Activated naive CD8-positive, alpha-beta T cell treated with anti-CD3 and anti-CD28 coated beads, Interleukin-2, amount 50 U/mL, for 24 hours (primary cell): ENCODE results near the gene ITGAX.
"Not testable (repeated sequence)": the region's sequence is repeated elsewhere in the genome, so short reads cannot be mapped to it uniquely, and the experiment has no call there.

Experiments used
- ATAC-seq: fragments of 150-1000 bp; cut with Tn5 transposase; one replicate; pipeline ENCODE4 v1.10.0; 2021
- DNase-seq: peaks from one replicate; pipeline ENCODE4 v3.0.0; 2021
- H3K27ac Mint-ChIP-seq: one replicate; pipeline ENCODE4 v1.8.0; 2021; ENCODE audit warnings: mild to moderate bottlenecking, mixed read lengths
- H3K27me3 Mint-ChIP-seq: one replicate; pipeline ENCODE4 v1.8.0; 2021; ENCODE audit warnings: mixed read lengths
- H3K36me3 Mint-ChIP-seq: one replicate; pipeline ENCODE4 v1.8.0; 2021; ENCODE audit warnings: low read depth, mixed read lengths
- H3K4me1 Mint-ChIP-seq: one replicate; pipeline ENCODE4 v1.8.0; 2021; ENCODE audit warnings: mixed read lengths
- H3K4me3 Mint-ChIP-seq: one replicate; pipeline ENCODE4 v1.8.0; 2021; ENCODE audit warnings: mild to moderate bottlenecking, moderate library complexity, mixed read lengths
- H3K9me3 Mint-ChIP-seq: one replicate; pipeline ENCODE4 v1.8.0; 2021; ENCODE audit warnings: mixed read lengths

ITGAX gene

DNA sequence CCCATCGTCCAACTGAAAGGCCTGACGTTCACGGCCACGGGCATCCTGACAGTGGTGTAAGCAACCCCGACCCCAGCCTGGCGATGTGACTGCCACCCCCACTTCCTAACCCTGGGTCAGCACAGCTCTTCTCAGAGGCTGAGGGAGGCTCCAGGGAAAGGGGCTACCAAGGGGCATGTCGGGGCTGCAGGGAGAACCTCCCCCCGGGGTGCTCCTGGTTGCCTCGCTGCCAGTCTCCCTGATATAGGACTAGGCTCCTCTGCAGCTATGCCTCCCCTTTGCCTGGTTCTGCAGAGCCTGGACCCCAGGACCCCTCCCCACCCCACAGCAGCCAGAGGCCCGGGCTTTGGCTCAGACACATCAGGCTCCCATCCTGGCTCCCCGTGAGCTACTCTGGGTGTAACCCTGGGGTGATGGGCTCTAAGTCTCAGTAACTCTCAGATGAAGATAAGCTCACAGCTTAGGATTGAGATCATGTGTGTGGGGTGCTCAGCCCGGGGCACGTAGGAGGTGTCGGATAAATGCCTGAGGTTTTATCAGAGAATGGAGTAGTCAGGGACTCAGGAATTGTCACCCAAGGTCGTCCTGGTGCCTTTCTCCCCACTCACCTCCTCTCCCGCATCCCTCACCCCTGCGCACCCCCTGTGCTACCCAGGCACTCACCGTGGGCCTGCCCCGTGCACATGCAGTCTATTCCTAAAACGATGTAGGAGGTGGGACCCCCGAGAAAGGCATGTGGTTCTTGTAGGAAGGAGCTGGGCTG is 48.8 kb downstream of the ITGAX start:
- H3K9me3 Mint-ChIP-seq, result peaks cover 10% of the 10 kb centered on the region
- peaks cover 25% of the 10 kb centered on the region for H3K4me1 Mint-ChIP-seq
- ATAC-seq (no peak), DNase-seq (no peak)
- peaks cover 2% of the 10 kb centered on the region for H3K36me3 Mint-ChIP-seq
- no peak overlapping the region for H3K27ac Mint-ChIP-seq
- peaks cover 2% of the 10 kb centered on the region for H3K27me3 Mint-ChIP-seq
- no peak overlapping the region for H3K4me3 Mint-ChIP-seq

GRCh38 chr16:31404353-31405064 is 49.5 kb downstream of the ITGAX start:
- peaks cover 2% of the 10 kb centered on the region for H3K27me3 Mint-ChIP-seq
- H3K27ac Mint-ChIP-seq, result no peak overlapping the region

GRCh38 chr16:31407406-31407805 is 52.4 kb downstream of the ITGAX start:
- Mint-ChIP-seq H3K27me3 (peaks cover 4% of the 10 kb centered on the region), H3K4me1 (peaks cover 12% of the 10 kb centered on the region)
- no peak for ATAC-seq

More at GRCh38 chr16:31404353-31405064, 49.5 kb downstream of the ITGAX start:
- ATAC-seq (no peak), DNase-seq (no peak)
- no peak overlapping the region for H3K4me3 Mint-ChIP-seq
- H3K4me1 Mint-ChIP-seq, result peaks cover 22% of the 10 kb centered on the region
- H3K9me3 Mint-ChIP-seq, result peaks cover 6% of the 10 kb centered on the region
- H3K36me3 Mint-ChIP-seq, result no peaks in the 10 kb centered on the region

GRCh38 chr16:31409433-31409832 is 54.5 kb downstream of the ITGAX start:
- Mint-ChIP-seq H3K4me3 (no peak overlapping the region), H3K4me1 (no peaks in the 10 kb centered on the region), H3K36me3 (no peaks in the 10 kb centered on the region), H3K9me3 (no peaks in the 10 kb centered on the region), H3K27ac (no peak overlapping the region), H3K27me3 (peaks cover 8% of the 10 kb centered on the region)
- DNase-seq (no peak), ATAC-seq (no peak)

More at GRCh38 chr16:31407406-31407805, 52.4 kb downstream of the ITGAX start:
- no peak overlapping the region for H3K4me3 Mint-ChIP-seq
- H3K9me3 Mint-ChIP-seq, result no peaks in the 10 kb centered on the region
- H3K27ac Mint-ChIP-seq, result no peak overlapping the region
- DNase-seq, result no peak
- H3K36me3 Mint-ChIP-seq, result no peaks in the 10 kb centered on the region

DNA sequence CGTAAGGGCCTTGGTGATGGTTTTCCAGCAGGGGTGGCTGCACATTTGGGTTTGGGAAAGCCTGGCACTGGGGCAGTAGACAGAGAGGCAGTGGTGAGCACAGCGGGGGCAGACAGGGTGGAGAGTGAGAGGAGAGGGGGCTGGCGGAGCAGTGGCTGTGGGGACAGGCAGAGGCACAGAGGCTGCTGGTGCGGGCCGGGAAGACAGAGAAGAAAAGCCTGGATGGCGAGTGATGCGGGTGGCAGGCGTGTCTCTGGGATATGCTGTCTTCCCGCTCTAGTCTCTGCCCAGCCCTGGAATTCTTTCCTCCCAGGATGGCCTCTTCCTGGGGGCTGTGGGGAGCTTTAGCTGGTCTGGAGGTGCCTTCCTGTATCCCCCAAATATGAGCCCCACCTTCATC is 55.1 kb downstream of the ITGAX start:
- Mint-ChIP-seq H3K4me3 (no peak overlapping the region), H3K4me1 (peaks cover 2% of the 10 kb centered on the region), H3K9me3 (no peaks in the 10 kb centered on the region), H3K36me3 (no peaks in the 10 kb centered on the region), H3K27ac (no peak overlapping the region), H3K27me3 (peaks cover 8% of the 10 kb centered on the region)
- no peak for DNase-seq
- ATAC-seq, result no peak

- Mint-ChIP-seq H3K9me3 (no peaks in the 10 kb centered on the region), H3K27me3 (peaks cover 15% of the 10 kb centered on the region), H3K36me3 (no peaks in the 10 kb centered on the region), H3K27ac (no peak overlapping the region), H3K4me3 (no peak overlapping the region), H3K4me1 (peaks cover 8% of the 10 kb centered on the region)
- DNase-seq (no peak), ATAC-seq (no peak)
Observed at GRCh38 chr16:31411024-31411844, 56.3 kb downstream of the ITGAX start.

DNA sequence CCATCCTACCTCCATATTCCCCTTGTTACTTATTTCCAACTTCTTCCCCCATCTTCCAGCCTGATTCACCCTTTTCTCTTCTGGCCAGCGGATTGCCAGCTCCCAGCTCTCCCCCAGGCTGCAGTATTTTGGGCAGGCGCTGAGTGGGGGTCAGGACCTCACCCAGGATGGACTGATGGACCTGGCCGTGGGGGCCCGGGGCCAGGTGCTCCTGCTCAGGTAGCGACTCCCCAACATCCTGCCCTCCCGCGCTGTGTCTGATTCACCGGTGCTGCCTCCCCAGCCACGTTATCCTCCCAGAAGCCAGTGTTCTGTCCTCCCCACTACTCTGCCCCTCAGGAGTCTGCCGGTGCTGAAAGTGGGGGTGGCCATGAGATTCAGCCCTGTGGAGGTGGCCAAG is 57.8 kb downstream of the ITGAX start:
- H3K4me1 Mint-ChIP-seq, result peaks cover 8% of the 10 kb centered on the region
- H3K36me3 Mint-ChIP-seq, result no peaks in the 10 kb centered on the region
- ATAC-seq (no peak), DNase-seq (no peak)
- H3K27ac Mint-ChIP-seq, result no peak overlapping the region
- no peaks in the 10 kb centered on the region for H3K9me3 Mint-ChIP-seq
- peaks cover 20% of the 10 kb centered on the region for H3K27me3 Mint-ChIP-seq
- H3K4me3 Mint-ChIP-seq, result no peak overlapping the region

DNA sequence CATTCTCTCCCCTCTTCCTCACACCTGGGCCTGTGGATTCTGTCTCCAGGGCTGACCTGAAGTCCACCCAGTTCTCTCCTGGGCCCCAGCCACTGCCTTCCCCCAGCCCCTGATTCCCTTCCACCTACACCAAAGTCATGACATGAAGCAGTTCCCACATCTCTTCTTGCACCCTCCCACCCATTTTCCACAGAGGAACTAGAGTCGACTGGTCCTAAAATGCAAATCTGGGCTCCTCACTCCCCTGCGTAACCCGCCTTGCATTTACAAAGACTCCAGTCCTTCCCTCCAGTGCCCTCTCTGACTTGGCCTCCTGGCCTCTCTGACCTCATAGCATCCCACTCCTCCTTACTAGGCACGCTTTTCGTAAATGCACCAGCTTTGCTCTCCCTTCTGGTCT is 58.4 kb downstream of the ITGAX start:
- H3K4me1 Mint-ChIP-seq, result peaks cover 8% of the 10 kb centered on the region

GRCh38 chr16:31413943-31414342 is 59.0 kb downstream of the ITGAX start:
- Mint-ChIP-seq H3K27me3 (peaks cover 23% of the 10 kb centered on the region), H3K4me1 (peaks cover 8% of the 10 kb centered on the region), H3K36me3 (no peaks in the 10 kb centered on the region), H3K27ac (no peak overlapping the region), H3K4me3 (no peak overlapping the region), H3K9me3 (no peaks in the 10 kb centered on the region)
- DNase-seq, result no peak
- no peak for ATAC-seq

More for the DNA sequence above, 58.4 kb downstream of the ITGAX start:
- Mint-ChIP-seq H3K27me3 (peaks cover 23% of the 10 kb centered on the region), H3K9me3 (no peaks in the 10 kb centered on the region), H3K4me3 (no peak overlapping the region), H3K36me3 (no peaks in the 10 kb centered on the region), H3K27ac (no peak overlapping the region)
- DNase-seq, result no peak
- ATAC-seq, result no peak

- DNase-seq (no peak), ATAC-seq (no peak)
- Mint-ChIP-seq H3K27me3 (peaks cover 23% of the 10 kb centered on the region), H3K4me1 (peaks cover 11% of the 10 kb centered on the region), H3K36me3 (no peaks in the 10 kb centered on the region), H3K9me3 (no peaks in the 10 kb centered on the region), H3K4me3 (no peak overlapping the region), H3K27ac (no peak overlapping the region)
Observed at GRCh38 chr16:31414706-31415105, 59.7 kb downstream of the ITGAX start.

DNA sequence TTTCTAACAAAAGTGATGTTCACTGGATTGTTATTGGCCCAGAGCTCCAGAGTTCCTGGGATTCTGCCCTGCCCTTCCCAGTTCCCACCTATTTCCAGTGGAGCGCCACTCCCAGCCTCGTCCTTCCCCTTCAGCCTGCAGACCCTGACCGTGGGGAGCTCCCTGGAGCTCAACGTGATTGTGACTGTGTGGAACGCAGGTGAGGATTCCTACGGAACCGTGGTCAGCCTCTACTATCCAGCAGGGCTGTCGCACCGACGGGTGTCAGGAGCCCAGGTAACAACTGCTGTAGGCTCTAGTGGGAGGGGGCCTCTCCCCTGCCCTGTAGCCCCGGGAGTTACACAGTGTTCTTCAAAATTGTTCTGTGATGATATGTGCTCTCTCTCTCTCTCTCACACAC is 61.4 kb downstream of the ITGAX start:
- DNase-seq, result no peak
- Mint-ChIP-seq H3K4me3 (no peak overlapping the region), H3K27me3 (peaks cover 23% of the 10 kb centered on the region), H3K4me1 (peaks cover 25% of the 10 kb centered on the region), H3K9me3 (no peaks in the 10 kb centered on the region), H3K36me3 (no peaks in the 10 kb centered on the region), H3K27ac (no peak overlapping the region)
- no peak for ATAC-seq

GRCh38 chr16:31417036-31417435 is 62.1 kb downstream of the ITGAX start:
- H3K27ac Mint-ChIP-seq, ATAC-seq, H3K4me3 Mint-ChIP-seq, DNase-seq, H3K36me3 Mint-ChIP-seq, H3K9me3 Mint-ChIP-seq: not testable (repeated sequence)
- H3K4me1 Mint-ChIP-seq, result peaks cover 30% of the 10 kb centered on the region
- H3K27me3 Mint-ChIP-seq, result peaks cover 23% of the 10 kb centered on the region

- H3K27ac Mint-ChIP-seq, result no peak overlapping the region
- DNase-seq (no peak), ATAC-seq (no peak)
- peaks cover 38% of the 10 kb centered on the region for H3K4me1 Mint-ChIP-seq
- H3K4me3 Mint-ChIP-seq, result no peak overlapping the region
- no peaks in the 10 kb centered on the region for H3K36me3 Mint-ChIP-seq
- no peaks in the 10 kb centered on the region for H3K9me3 Mint-ChIP-seq
- H3K27me3 Mint-ChIP-seq, result peaks cover 21% of the 10 kb centered on the region
Observed at GRCh38 chr16:31417916-31418315, 62.9 kb downstream of the ITGAX start.

DNA sequence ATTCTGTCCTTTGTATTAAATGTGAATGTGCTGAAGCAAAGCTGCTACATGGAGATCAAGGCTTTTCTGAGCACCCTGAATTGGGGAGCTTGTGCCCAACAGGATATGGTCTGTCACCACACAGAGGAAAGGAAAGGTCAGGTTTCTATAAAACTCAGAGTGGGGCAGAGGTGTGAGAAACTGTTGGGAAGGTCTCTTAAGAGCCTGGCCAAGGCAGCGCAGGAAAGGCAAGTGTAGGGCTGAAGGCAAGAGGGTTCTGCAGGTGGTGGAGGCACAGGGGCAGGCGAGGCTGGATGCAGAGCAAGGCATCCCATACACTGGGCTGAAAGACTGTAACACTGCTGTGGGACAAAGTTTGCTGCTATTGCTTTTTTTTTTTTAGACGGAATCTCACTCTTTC is 65.1 kb downstream of the ITGAX start:
- Mint-ChIP-seq H3K27ac (peak overlapping the region; percentile 12), H3K27me3 (peaks cover 24% of the 10 kb centered on the region), H3K36me3 (no peaks in the 10 kb centered on the region), H3K4me1 (peaks cover 43% of the 10 kb centered on the region), H3K9me3 (no peaks in the 10 kb centered on the region), H3K4me3 (peak overlapping the region; percentile 15)
- ATAC-seq (peak; percentile 75), DNase-seq (peak; percentile 41)
